ENCODE data around the gene MYO1E.
"Not testable (repeated sequence)": the region's sequence is repeated elsewhere in the genome, so short reads cannot be mapped to it uniquely, and the experiment has no call there.

MYO1E gene

DNA sequence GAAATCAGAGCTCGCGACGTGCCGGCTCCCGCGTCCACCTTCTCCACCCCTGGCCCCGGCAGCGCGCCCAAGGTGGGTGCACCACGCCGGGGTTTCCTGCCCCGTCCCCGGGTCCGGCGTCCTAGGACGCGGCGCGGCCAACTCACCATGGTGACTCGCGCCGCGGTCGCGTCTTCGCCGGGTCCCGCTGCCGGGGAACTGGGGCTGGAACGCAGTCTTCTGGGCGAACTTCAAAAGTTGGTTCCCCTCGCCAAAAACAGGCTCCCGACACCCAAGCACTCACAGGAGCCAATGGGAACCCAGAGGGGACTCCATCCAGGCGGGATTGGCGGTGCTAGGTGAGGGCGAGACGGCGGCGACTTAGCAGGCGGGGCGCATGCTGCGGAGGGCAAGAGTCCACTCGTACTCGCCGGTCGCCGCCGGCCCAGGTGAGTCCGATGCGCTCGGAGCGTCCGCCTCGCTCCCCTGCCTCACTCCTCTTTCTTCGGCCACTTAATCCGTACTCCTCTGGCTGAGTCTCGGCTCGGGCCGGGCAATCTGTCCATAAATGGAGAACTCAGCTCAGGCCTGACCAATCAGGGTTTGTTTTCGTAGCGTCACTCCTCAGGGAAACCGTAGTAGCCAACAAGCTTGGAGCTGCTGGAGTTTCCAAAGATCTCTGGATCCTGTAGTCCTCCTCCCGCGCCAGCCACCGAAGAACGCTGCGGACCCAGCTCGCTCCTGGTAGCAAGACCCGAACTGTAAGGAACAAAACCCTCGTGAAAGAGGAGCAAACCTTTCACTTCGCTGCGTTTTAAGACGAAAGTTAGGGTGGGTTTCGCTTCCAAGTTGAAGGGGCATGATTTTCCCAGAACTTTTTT, at the start of gene MYO1E:
TSS of gene MYO1E (minus strand) at position 520 of the 860 bp plus-strand sequence. CDS start at position 149, 371 bp downstream.
- peak; percentile 57 to 98 (median 92) for DNase-seq

DNA sequence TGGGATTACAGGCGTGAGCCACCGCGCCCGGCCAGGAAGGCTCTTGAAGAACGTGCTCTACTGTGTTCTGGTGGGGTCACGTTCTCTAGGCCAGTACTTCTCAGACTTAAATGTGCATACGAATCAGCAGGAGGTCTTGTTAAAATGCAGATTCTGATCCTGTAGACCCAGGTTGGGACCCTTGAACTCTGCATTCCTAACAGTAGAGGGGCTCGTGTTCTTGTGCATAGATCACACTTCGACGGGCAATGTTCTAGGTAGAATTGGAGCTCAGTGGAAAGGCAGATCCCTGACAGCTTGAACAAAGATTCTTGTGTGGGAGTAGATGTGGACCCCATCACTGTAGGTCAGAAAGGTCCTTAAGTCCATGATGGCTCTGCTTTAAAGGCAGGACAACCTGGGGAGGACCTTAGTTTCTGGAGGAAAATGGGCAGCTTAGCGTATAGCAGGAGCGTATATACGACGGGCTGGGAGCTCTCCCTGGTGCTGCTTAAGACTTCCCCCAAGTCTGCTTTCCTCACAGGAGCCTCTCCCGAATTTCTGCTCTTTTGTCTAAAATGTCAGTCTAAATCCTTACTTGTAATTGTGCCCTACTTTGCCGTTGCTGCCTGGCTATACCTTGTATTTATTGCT, 48.4 kb upstream of the MYO1E start:
- no peak for DNase-seq

DNA sequence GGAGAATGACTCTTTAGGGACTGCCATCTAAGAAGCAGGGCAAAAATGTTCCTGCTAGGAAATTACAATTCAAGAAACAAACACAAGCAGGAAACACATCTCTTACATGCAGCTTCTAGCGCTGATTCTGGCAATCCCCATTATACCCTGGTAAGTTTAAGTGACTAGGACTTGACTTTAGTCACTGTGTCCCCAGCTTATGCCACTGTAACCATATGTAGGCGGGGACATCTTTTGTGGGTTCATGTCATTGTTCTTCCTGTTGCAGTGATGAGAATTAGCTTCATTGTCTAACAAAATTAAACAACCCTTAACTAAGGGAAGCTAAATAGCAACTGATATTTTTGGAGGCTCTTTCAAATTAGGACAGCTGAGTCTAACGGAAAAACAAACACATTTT, 47.4 kb upstream of the MYO1E start:
- DNase-seq = no peak

GRCh38 chr15:59419170-59419569, 46.5 kb upstream of the MYO1E start:
- DNase-seq = no peak

DNA sequence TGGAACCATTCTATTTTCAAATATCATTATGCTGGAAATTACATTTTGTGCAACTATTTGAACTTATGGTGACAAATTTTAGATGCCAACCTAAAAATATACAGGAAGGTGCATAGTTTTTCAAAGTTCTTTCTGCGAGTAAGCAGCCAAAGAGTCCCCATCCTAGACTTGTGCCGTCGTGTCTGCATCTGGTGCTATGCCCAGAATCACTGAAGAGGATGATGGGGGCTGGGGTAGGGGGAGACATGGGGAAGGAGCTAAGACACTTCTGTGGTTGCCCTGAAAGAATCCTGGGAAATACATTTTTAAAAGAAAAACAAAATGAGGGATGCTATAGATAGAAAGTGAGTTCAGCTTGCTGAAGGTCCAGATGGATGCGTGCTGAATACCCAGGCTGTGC, 44.1 kb upstream of the MYO1E start:
- no peak for DNase-seq

DNA sequence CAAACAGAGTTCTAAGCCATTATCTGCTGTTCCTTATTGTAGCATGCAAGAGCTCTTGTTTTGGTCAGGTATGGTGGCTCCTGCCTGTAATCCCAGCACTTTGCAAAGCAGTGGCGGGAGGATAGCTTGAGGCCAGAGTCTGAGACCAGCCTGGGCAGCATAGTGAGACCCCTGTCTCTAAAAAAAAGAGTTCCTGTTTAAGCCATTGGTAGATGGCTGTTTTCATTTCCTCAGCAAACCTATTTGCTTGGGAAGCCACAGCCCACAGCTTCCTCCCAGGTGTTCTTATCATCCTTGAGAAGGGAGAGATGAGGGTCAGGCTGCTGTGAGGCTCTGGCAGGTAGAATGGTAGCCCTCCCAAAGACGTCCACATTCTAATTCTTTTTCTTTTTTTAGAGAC, 40.9 kb upstream of the MYO1E start:
- no peak for DNase-seq

GRCh38 chr15:59410391-59410896, 37.8 kb upstream of the MYO1E start:
- DNase-seq = no peak

GRCh38 chr15:59407946-59408345, 35.3 kb upstream of the MYO1E start:
- DNase-seq = no peak

GRCh38 chr15:59406446-59406845, 33.8 kb upstream of the MYO1E start:
- DNase-seq = no peak

GRCh38 chr15:59405079-59405478, 32.4 kb upstream of the MYO1E start:
- DNase-seq = no peak

DNA sequence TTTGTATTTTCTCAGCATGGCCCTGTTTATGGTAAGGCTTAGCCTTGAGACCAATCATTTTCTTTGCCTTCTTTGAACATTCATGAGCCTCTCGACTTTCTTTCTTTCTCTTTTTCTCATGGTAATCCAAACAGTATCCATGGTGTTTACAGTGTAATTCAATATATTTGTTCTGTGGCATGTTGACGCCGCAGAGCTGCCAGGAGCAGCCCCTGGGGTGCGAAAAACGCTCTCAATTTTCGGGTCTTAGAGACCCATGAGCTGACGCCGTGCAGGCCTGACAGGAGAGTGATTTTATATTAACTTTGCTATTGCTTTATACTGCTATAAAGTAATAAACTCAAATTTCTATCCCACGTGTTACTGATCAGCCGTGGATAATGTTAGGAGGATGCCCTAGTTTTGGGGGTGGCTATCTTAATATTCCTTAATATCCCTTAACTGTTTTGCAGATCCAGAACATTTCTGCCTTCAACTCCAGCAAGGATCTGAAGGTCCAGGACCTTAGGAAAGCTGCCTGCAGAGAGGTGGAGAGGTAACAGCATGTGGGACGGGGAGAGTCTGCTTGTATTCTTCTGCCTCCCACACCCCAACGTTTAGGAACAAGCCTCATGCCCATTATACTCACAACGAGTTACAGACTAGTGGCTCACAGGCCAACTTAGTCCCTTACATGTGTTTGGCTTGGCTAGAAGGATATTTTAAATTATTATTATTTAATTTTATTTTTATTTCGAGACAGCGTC, 29.3 kb upstream of the MYO1E start:
- no peak for DNase-seq

- DNase-seq = not testable (repeated sequence)
Observed at GRCh38 chr15:59401051-59401823, 28.6 kb upstream of the MYO1E start.

- DNase-seq = no peak
Observed at GRCh38 chr15:59400103-59400813, 27.6 kb upstream of the MYO1E start.

DNA sequence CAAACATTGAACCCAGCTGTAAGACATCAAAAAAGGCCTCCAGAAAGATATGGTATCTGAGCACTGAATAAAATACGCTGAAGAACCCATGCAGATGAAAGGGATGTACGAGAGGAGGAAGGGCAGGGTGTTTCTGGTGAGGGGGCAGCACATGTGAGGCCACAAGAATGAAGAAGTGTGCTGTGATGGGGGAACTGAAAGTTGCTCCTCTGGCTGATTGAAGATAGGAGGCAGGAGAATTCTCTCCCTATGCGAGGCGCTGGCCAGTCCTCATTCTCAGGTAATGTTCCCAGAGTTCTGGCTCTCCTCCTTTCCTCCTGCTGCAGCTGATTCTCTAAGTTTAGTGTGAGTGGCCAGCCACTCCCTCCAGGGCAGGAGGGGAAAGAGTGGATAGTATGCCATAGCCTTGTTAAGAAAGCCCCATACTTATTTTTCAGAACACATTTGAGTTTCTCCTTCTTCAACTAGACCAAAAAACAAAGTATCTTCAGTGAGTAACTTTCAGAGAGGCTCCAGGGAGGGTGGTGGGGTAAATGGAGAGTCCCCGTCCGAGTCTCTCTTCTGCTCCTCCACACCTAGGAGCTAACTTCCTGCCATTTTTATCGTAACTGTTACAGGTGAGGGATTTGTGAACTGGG, 26.9 kb upstream of the MYO1E start:
- DNase-seq = peak in 16 of 58 donors; percentile 1 to 38 (median 6)

- no peak for DNase-seq
Observed at GRCh38 chr15:59398220-59398619, 25.5 kb upstream of the MYO1E start.

GRCh38 chr15:59396679-59397078, 24.0 kb upstream of the MYO1E start:
- no peak for DNase-seq

- DNase-seq = no peak
Observed at GRCh38 chr15:59396211-59396610, 23.5 kb upstream of the MYO1E start.

GRCh38 chr15:59394166-59394661, 21.5 kb upstream of the MYO1E start:
- DNase-seq = no peak

DNA sequence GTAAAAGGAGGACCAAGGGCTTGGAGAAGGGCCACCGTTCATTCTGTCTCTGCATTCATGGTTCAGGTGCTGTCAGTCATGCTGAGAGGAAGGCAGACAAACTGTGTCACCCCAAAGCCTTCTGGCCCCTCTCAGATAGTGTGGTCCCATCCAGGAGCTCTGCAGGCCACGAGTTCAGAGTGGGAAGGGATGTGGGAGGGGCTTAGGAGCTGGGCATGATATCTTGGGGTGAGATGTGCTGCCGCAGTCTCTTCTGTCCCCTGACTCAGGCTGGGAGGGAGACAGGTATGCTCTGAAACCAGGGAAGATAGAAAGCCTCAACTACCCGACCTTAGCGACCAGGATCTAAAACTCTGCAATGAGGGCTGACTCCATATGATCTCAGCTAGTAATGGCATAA, 19.6 kb upstream of the MYO1E start:
- no peak for DNase-seq

DNA sequence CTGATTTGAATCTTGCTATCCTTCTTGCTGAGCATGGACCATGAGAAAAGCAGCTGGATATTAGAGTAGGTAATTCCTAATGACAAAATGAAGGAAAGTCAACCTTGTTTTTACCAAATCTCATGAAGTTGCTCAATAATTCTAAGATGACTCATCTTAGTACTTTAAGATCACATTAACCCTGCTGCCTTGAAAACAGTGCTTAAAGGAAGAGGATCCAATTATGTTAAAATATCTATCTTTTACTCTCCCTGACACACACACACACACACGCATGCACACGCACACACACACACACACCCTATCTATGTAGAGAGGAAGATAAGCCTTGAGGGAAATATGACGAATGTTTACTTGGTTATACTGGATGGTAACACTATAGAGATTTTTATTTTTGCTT, 16.0 kb upstream of the MYO1E start:
- no peak for DNase-seq
